HCT116 (cell line): Measurements from ENCODE around the gene CNTNAP2. TPM values are rescaled to one million over a fixed set of nuclear protein-coding genes. Genes with fewer than 3 reads are reported as not detected.

Source experiments
- ATAC-seq: fragments of 200-7000 bp; cut with Tn5 transposase; 2 replicates; pipeline ENCODE4 v1.9.1; 2020; ENCODE audit warnings: mild to moderate bottlenecking, moderate library complexity
- BruUV-seq: library from RNA; stranded (reverse); fragments of 400-500 nt; replicated peaks from 2 replicates; lab custom pipeline; 2021; lab: Mats Ljungman, UMichigan
- CTCF ChIA-PET: fragments of 300-600 bp; sonication (Branson Sonifier 250); formaldehyde crosslinking; loops from one replicate; lab custom pipeline; 2021; ENCODE audit warnings: antibody characterized with exemption; lab: Charles Lee
- POLR2A ChIA-PET: fragments of 300-600, 350-600 bp; sonication (Branson Sonifier 250); formaldehyde crosslinking; loops from one replicate; lab custom pipeline; 2021; ENCODE audit warnings: antibody characterized with exemption; lab: Charles Lee
- RAD21 ChIA-PET, 2 experiments: fragments of 300-600 bp; sonication (Branson Sonifier 250); formaldehyde crosslinking; loops; one replicate each; lab custom pipeline; 2023; ENCODE audit warnings: low total read pairs in 2 of 2; ENCODE audit not compliant: uncharacterized antibody in 2 of 2, unreplicated experiment in 2 of 2, low non-redundant PET in 1 of 2; lab: Charles Lee
- DNase-seq: peaks from one replicate; pipeline ENCODE4 v3.0.0-alpha.2; 2010; ENCODE audit warnings: low read depth, low spot score
- H2AFZ ChIP-seq: fragments of 200-600 bp; shearing (Covaris generic), sonication (generic); 2 replicates; pipeline ENCODE4 v1.6.1; 2017; ENCODE audit warnings: low read depth, mixed run types, mixed read lengths, antibody characterized with exemption, low read length; ENCODE audit not compliant: poor library complexity, severe bottlenecking
- H3K27ac ChIP-seq: 2 replicates; pipeline ENCODE4 v1.5.1; 2012; ENCODE audit warnings: low read depth, low read length
- H3K27me3 ChIP-seq: fragments of 200-600 bp; sonication (generic); 2 replicates; pipeline ENCODE4 v1.6.1; 2016; ENCODE audit warnings: mixed run types, low read length, mixed read lengths; ENCODE audit not compliant: insufficient read depth
- H3K36me3 ChIP-seq, 2 experiments: fragments of 200-500 bp in 1 of 2; fragments of 200-600 bp in 1 of 2; sonication (Bioruptor generic) in 1 of 2; sonication (generic) in 1 of 2; 2 replicates each; pipeline versions ENCODE4 v1.5.1 to v1.6.1; 2014 to 2016; ENCODE audit warnings: low read length in 2 of 2, inconsistent platforms in 1 of 2, mixed read lengths in 1 of 2, mixed run types in 1 of 2; ENCODE audit not compliant: insufficient read depth in 2 of 2, control insufficient read depth in 1 of 2
- H3K4me1 ChIP-seq, 2 experiments: fragments of 200-600 bp in 1 of 2; sonication (generic) in 1 of 2; 2 replicates each; pipeline versions ENCODE4 v1.5.1 to v1.6.1; 2012 to 2017; ENCODE audit warnings: low read length in 2 of 2, inconsistent platforms in 1 of 2, mild to moderate bottlenecking in 1 of 2, mixed read lengths in 1 of 2, mixed run types in 1 of 2, moderate library complexity in 1 of 2; ENCODE audit not compliant: insufficient read depth in 2 of 2, control insufficient read depth in 1 of 2
- H3K4me2 ChIP-seq: fragments of 200-600 bp; sonication (generic); 2 replicates; pipeline ENCODE4 v1.6.1; 2017; ENCODE audit warnings: mixed run types, low read length, mixed read lengths
- H3K4me3 ChIP-seq, 2 experiments: fragments of 200-600 bp in 1 of 2; sonication (generic) in 1 of 2; replicated peaks in 1 of 2; 2 replicates each; pipeline ENCODE4 v1.5.1; 2011 to 2016; ENCODE audit warnings: low read length in 2 of 2, control low read depth in 1 of 2, low read depth in 1 of 2, mild to moderate bottlenecking in 1 of 2, mixed read lengths in 1 of 2, mixed run types in 1 of 2
- H3K79me2 ChIP-seq: fragments of 200-600 bp; sonication (generic); 2 replicates; pipeline ENCODE4 v1.6.1; 2017; ENCODE audit warnings: mild to moderate bottlenecking, mixed run types, low read length, moderate library complexity, mixed read lengths; ENCODE audit not compliant: insufficient read depth
- H3K9ac ChIP-seq: fragments of 200-600 bp; sonication (generic); 2 replicates; pipeline ENCODE4 v1.6.1; 2016; ENCODE audit warnings: low read length, mixed read lengths
- H3K9me2 ChIP-seq: fragments of 200-600 bp; sonication (generic), shearing (Covaris generic); 2 replicates; pipeline ENCODE4 v1.6.1; 2017; ENCODE audit warnings: mixed run types, mild to moderate bottlenecking, moderate library complexity; ENCODE audit not compliant: insufficient read depth
- H3K9me3 ChIP-seq, 2 experiments: fragments of 200-500 bp in 1 of 2; fragments of 200-600 bp in 1 of 2; sonication (Bioruptor generic) in 1 of 2; sonication (generic) in 1 of 2; 2 replicates each; pipeline ENCODE4 v1.6.1; 2014 to 2017; ENCODE audit warnings: low read length in 2 of 2, mixed read lengths in 2 of 2, inconsistent platforms in 1 of 2, low read depth in 1 of 2, mild to moderate bottlenecking in 1 of 2, mixed run types in 1 of 2, moderate library complexity in 1 of 2; ENCODE audit not compliant: control insufficient read depth in 1 of 2, insufficient read depth in 1 of 2
- H4K20me1 ChIP-seq: fragments of 200-600 bp; sonication (generic), shearing (Covaris generic); 2 replicates; pipeline ENCODE4 v1.6.1; 2017; ENCODE audit warnings: mixed run types, mild to moderate bottlenecking, moderate library complexity; ENCODE audit not compliant: insufficient read depth
- CEBPB ChIP-seq: IDR thresholded peaks from 2 replicates; pipeline ENCODE4 v1.6.1; 2012; ENCODE audit warnings: low read depth
- EZH2phosphoT487 ChIP-seq: fragments of 200-600 bp; IDR thresholded peaks from 2 replicates; pipeline ENCODE4 v1.6.1; 2018; ENCODE audit warnings: antibody characterized with exemption, borderline replicate concordance
- FOSL1 ChIP-seq: IDR thresholded peaks from 2 replicates; pipeline ENCODE4 v1.6.1; 2012; ENCODE audit warnings: low read depth
- JUND ChIP-seq: IDR thresholded peaks from 2 replicates; pipeline ENCODE4 v1.6.1; 2012
- RAD21 ChIP-seq: IDR thresholded peaks from 2 replicates; pipeline ENCODE4 v1.6.1; 2012; ENCODE audit warnings: low read depth, mild to moderate bottlenecking
- SIN3A ChIP-seq: IDR thresholded peaks from 2 replicates; pipeline ENCODE4 v1.6.1; 2012; ENCODE audit warnings: low read depth
- SP1 ChIP-seq: IDR thresholded peaks from 2 replicates; pipeline ENCODE4 v1.6.1; 2012; ENCODE audit warnings: low read depth
- TCF7L2 ChIP-seq: IDR thresholded peaks from 2 replicates; pipeline ENCODE4 v1.7.0; 2011; ENCODE audit warnings: borderline replicate concordance, inconsistent platforms; ENCODE audit not compliant: insufficient read depth, insufficient read length; ENCODE audit errors: extremely low read depth
- YY1 ChIP-seq: IDR thresholded peaks from 2 replicates; pipeline ENCODE4 v1.6.1; 2011; ENCODE audit warnings: low read length, low read depth, moderate library complexity, mild to moderate bottlenecking; ENCODE audit not compliant: insufficient replicate concordance; ENCODE audit errors: extremely low read depth
- ZFX ChIP-seq: fragments of 450-650 bp; IDR thresholded peaks from 2 replicates; pipeline ENCODE4 v1.6.1; 2017
- intact Hi-C: fragments of 100-400 bp; cut with micrococcal nuclease; formaldehyde crosslinking; loops from 2 replicates; pipeline ENCODE4 v1.10.0; 2022
- total RNA-seq: library from RNA; stranded (reverse); gene quantifications from one replicate; pipeline ENCODE4 v1.2.1, GENCODE V29; 2021; ENCODE audit not compliant: unreplicated experiment
- TF ChIP-seq, protein P1 (sequence below): IDR thresholded peaks from 2 replicates; pipeline ENCODE4 v1.6.1; 2012
- TF ChIP-seq, protein P2 (sequence below), 3 experiments: fragments of 200-600 bp in 1 of 3; sonication (generic) in 1 of 3; IDR thresholded peaks in 2 of 3; conservative IDR thresholded peaks in 1 of 3; 2 replicates each; pipeline ENCODE4 v1.5.1; 2012 to 2017; ENCODE audit warnings: low read depth in 2 of 3, low read length in 2 of 3, antibody characterized with exemption in 1 of 3, borderline replicate concordance in 1 of 3, control low read depth in 1 of 3, mild to moderate bottlenecking in 1 of 3, mixed read lengths in 1 of 3, mixed run types in 1 of 3, moderate library complexity in 1 of 3; ENCODE audit not compliant: insufficient read depth in 1 of 3
- TF ChIP-seq, protein P3 (sequence below): IDR thresholded peaks from 2 replicates; pipeline ENCODE4 v1.6.1; 2012
- TF ChIP-seq, protein P4 (sequence below): IDR thresholded peaks from 2 replicates; pipeline ENCODE4 v1.6.1; 2012; ENCODE audit warnings: low read depth

CNTNAP2 gene
- total RNA-seq, 1 experiment from 2014 or later = 0.37 TPM

DNA sequence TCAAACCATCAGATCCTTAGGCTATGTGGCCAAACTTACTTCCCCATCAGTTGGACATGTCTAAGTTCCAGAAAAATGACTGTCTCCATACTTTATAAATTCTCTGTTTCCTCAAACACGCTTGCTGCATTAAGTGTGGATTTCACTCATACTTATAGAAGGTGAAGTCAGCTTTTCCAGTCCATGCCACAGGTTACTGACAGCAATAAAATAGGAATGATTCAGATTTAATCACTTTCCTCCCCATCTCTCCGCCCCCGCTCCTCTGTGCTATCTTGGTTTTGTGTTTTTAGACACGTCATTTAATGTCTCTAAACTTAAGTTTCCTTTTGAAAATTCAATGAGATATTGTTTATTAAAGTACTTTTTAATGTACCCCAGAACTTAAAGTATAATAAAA is 1376.0 kb downstream of the CNTNAP2 start:
- H2AFZ ChIP-seq = no peak overlapping the region
- ATAC-seq = no peak
- intact Hi-C loops = no loop called here
- H3K27ac ChIP-seq = no peak overlapping the region
- H3K9me2 ChIP-seq = no peaks in the 10 kb centered on the region
- ChIA-PET POLR2A (no interaction called here), CTCF (no interaction called here), RAD21 (no interaction called here)
- H3K4me3 ChIP-seq = no peak overlapping the region
- H3K27me3 ChIP-seq = no peaks in the 10 kb centered on the region
- no peaks in the 10 kb centered on the region for H3K36me3 ChIP-seq
- BruUV-seq = no TSS peak
- no peak for TF ChIP-seq ZFX
- TF ChIP-seq YY1 = no peak
- TF ChIP-seq, protein P1, sequence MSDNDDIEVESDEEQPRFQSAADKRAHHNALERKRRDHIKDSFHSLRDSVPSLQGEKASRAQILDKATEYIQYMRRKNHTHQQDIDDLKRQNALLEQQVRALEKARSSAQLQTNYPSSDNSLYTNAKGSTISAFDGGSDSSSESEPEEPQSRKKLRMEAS = no peak
- no peak for TF ChIP-seq EZH2phosphoT487
- TF ChIP-seq SIN3A = no peak
- no peak for TF ChIP-seq FOSL1
- TF ChIP-seq SP1 = no peak
- TF ChIP-seq, protein P2, sequence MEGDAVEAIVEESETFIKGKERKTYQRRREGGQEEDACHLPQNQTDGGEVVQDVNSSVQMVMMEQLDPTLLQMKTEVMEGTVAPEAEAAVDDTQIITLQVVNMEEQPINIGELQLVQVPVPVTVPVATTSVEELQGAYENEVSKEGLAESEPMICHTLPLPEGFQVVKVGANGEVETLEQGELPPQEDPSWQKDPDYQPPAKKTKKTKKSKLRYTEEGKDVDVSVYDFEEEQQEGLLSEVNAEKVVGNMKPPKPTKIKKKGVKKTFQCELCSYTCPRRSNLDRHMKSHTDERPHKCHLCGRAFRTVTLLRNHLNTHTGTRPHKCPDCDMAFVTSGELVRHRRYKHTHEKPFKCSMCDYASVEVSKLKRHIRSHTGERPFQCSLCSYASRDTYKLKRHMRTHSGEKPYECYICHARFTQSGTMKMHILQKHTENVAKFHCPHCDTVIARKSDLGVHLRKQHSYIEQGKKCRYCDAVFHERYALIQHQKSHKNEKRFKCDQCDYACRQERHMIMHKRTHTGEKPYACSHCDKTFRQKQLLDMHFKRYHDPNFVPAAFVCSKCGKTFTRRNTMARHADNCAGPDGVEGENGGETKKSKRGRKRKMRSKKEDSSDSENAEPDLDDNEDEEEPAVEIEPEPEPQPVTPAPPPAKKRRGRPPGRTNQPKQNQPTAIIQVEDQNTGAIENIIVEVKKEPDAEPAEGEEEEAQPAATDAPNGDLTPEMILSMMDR (IDR thresholded peaks at IDR 0.05 in 2 of 3, conservative IDR thresholded peaks at IDR 0.05 in 1 of 3; ENCODE audit: borderline replicate concordance in 1 of 3, insufficient read depth in 1 of 3, low read depth in 2 of 3, low read length in 2 of 3) = no peak
- no peak for TF ChIP-seq JUND
- H4K20me1 ChIP-seq = no peaks in the 10 kb centered on the region
- no peak overlapping the region for H3K9ac ChIP-seq
- H3K79me2 ChIP-seq = no peaks in the 10 kb centered on the region
- no peaks in the 10 kb centered on the region for H3K4me1 ChIP-seq
- H3K9me3 ChIP-seq = peaks cover 4 to 12% of the 10 kb centered on the region in 2 experiments; a peak in 2 of 4 replicates
- no peak overlapping the region for H3K4me2 ChIP-seq
- no peak for DNase-seq

DNA sequence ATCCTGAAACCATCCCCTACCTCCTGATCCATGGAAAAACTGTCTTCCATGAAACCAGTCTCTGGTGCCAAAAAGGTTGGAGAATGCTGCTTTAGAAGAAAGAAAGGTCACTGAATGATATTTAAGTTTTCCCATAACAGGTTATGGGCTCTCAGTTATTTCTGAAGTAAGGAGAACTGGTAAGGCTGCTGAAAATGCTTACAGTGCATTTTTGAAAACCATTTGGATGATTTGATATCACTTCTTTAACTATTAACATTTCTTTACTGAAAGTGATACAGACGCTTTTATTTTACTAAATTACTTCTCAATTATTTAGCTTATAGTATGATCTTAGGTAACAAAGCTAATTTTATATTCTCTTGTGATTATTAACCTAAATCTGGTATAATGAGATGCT is 1379.6 kb downstream of the CNTNAP2 start:
- ATAC-seq (no peak), DNase-seq (no peak)
- Histone ChIP-seq H3K4me1 (no peaks in the 10 kb centered on the region), H3K9me3 (peaks cover 4 to 15% of the 10 kb centered on the region in 2 experiments; a peak in 2 of 4 replicates), H4K20me1 (no peaks in the 10 kb centered on the region), H3K4me3 (no peak overlapping the region), H3K79me2 (no peaks in the 10 kb centered on the region), H3K27me3 (no peaks in the 10 kb centered on the region), H3K9me2 (no peaks in the 10 kb centered on the region), H3K9ac (no peak overlapping the region), H3K36me3 (no peaks in the 10 kb centered on the region), H3K4me2 (no peak overlapping the region), H3K27ac (no peak overlapping the region), H2AFZ (no peak overlapping the region)
- ChIA-PET RAD21 (no interaction called here), POLR2A (no interaction called here), CTCF (no interaction called here)
- BruUV-seq = no TSS peak
- intact Hi-C loops = no loop called here
- TF ChIP-seq RAD21 (no peak), TCF7L2 (no peak), CEBPB (no peak)
- TF ChIP-seq, protein P3, sequence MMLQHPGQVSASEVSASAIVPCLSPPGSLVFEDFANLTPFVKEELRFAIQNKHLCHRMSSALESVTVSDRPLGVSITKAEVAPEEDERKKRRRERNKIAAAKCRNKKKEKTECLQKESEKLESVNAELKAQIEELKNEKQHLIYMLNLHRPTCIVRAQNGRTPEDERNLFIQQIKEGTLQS = no peak
- TF ChIP-seq, protein P4, sequence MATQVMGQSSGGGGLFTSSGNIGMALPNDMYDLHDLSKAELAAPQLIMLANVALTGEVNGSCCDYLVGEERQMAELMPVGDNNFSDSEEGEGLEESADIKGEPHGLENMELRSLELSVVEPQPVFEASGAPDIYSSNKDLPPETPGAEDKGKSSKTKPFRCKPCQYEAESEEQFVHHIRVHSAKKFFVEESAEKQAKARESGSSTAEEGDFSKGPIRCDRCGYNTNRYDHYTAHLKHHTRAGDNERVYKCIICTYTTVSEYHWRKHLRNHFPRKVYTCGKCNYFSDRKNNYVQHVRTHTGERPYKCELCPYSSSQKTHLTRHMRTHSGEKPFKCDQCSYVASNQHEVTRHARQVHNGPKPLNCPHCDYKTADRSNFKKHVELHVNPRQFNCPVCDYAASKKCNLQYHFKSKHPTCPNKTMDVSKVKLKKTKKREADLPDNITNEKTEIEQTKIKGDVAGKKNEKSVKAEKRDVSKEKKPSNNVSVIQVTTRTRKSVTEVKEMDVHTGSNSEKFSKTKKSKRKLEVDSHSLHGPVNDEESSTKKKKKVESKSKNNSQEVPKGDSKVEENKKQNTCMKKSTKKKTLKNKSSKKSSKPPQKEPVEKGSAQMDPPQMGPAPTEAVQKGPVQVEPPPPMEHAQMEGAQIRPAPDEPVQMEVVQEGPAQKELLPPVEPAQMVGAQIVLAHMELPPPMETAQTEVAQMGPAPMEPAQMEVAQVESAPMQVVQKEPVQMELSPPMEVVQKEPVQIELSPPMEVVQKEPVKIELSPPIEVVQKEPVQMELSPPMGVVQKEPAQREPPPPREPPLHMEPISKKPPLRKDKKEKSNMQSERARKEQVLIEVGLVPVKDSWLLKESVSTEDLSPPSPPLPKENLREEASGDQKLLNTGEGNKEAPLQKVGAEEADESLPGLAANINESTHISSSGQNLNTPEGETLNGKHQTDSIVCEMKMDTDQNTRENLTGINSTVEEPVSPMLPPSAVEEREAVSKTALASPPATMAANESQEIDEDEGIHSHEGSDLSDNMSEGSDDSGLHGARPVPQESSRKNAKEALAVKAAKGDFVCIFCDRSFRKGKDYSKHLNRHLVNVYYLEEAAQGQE = no peak
